ENCODE results near the gene LAP3. TPM values are rescaled to one million over a fixed set of nuclear protein-coding genes. Genes with fewer than 3 reads are reported as not detected.

Gene LAP3
- total RNA-seq, 2 experiments from 2014 or later: 101 to 111 TPM

DNA sequence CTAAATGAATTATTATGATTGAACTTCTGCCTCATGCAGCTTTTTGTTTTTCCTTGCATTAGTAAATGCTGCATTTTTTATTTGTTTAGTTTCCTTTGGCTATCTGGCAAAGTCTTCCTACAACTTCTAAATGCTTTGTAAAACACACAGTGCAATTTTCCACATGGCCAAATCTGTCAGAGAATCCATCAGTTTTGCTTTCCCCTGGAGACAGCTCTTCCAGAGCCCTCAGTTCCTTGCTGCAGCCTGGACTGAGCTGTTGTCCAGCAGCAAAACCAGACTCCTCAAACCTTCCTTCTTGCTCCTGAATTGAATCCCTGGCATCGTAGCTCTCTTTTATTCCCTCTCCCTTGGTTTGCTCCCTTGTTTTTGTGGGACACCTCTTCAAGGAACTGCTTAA, 80.1 kb downstream of the LAP3 start:
- no peak for DNase-seq (ENCODE audit: low spot score)
- no peaks in the 10 kb centered on the region for H3K4me1 ChIP-seq (ENCODE audit: insufficient read depth, low read length, poor library complexity, severe bottlenecking)
- no peak for TF ChIP-seq EZH2phosphoT487 (IDR thresholded peaks at IDR 0.05; ENCODE audit: borderline replicate concordance, low read depth, low read length)
- TF ChIP-seq, protein P1, sequence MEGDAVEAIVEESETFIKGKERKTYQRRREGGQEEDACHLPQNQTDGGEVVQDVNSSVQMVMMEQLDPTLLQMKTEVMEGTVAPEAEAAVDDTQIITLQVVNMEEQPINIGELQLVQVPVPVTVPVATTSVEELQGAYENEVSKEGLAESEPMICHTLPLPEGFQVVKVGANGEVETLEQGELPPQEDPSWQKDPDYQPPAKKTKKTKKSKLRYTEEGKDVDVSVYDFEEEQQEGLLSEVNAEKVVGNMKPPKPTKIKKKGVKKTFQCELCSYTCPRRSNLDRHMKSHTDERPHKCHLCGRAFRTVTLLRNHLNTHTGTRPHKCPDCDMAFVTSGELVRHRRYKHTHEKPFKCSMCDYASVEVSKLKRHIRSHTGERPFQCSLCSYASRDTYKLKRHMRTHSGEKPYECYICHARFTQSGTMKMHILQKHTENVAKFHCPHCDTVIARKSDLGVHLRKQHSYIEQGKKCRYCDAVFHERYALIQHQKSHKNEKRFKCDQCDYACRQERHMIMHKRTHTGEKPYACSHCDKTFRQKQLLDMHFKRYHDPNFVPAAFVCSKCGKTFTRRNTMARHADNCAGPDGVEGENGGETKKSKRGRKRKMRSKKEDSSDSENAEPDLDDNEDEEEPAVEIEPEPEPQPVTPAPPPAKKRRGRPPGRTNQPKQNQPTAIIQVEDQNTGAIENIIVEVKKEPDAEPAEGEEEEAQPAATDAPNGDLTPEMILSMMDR (conservative IDR thresholded peaks at IDR 0.05; ENCODE audit: low read length): no peak
- H4K20me1 ChIP-seq (ENCODE audit: insufficient read depth, low read length): no peaks in the 10 kb centered on the region
- ChIA-PET CTCF (ENCODE audit: unreplicated experiment) (no interaction called here), POLR2A (interaction anchor here (0.6 to 1.6 kb wide), 4 partner anchors 43 to 1071 kb away, joined by 3 read pairs; no protein-coding TSS in a partner anchor)
- H3K4me2 ChIP-seq (ENCODE audit: low read length): no peak overlapping the region
- H2AFZ ChIP-seq (ENCODE audit: low read length): no peak overlapping the region
- intact Hi-C loops (cut with micrococcal nuclease; ENCODE audit: unreplicated experiment): no loop called here
- no peak overlapping the region for H3K27ac ChIP-seq (ENCODE audit: low read depth, low read length, poor library complexity, severe bottlenecking)
- no peak overlapping the region for H3K4me3 ChIP-seq (ENCODE audit: low read depth, low read length, poor library complexity, severe bottlenecking)
- no TSS peak for BruUV-seq (replicated peaks)
- no peaks in the 10 kb centered on the region for H3K36me3 ChIP-seq (ENCODE audit: insufficient read depth, low read length)
- H3K9me3 ChIP-seq (ENCODE audit: low read length): no peaks in the 10 kb centered on the region
- no peaks in the 10 kb centered on the region for H3K9me2 ChIP-seq (ENCODE audit: insufficient read depth, low read length)
- no peaks in the 10 kb centered on the region for H3K79me2 ChIP-seq (ENCODE audit: insufficient read depth, low read depth, low read length)

Other genes starting within 250 kb of the LAP3 start
- 2.9 and 3.9 TPM in 2 replicates for gene QDPR, start 65.1 kb upstream of the LAP3 start, total RNA-seq (2014; rRNA removed; shearing (Covaris generic))
- 2.5 and 2.8 TPM in 2 replicates for gene QDPR, start 65.1 kb upstream of the LAP3 start, total RNA-seq (2022)
- gene CLRN2, start 62.0 kb upstream of the LAP3 start, total RNA-seq (2014; rRNA removed; shearing (Covaris generic)): not detected in 2 replicates
- gene CLRN2, start 62.0 kb upstream of the LAP3 start, total RNA-seq (2022): not detected in 2 replicates
- gene MED28, start 37.4 kb downstream of the LAP3 start, total RNA-seq (2014; rRNA removed; shearing (Covaris generic)): 20.7 and 27.0 TPM in 2 replicates
- 78.2 and 86.2 TPM in 2 replicates for gene MED28, start 37.4 kb downstream of the LAP3 start, total RNA-seq (2022)
- gene FAM184B, start 204.4 kb downstream of the LAP3 start, total RNA-seq (2014; rRNA removed; shearing (Covaris generic)): not detected in 2 replicates
- gene FAM184B, start 204.4 kb downstream of the LAP3 start, total RNA-seq (2022): not detected in 2 replicates
- gene DCAF16, start 233.6 kb downstream of the LAP3 start, total RNA-seq (2014; rRNA removed; shearing (Covaris generic)): 88.7 and 88.8 TPM in 2 replicates
- 115 and 141 TPM in 2 replicates for gene DCAF16, start 233.6 kb downstream of the LAP3 start, total RNA-seq (2022)
- 57.5 and 68.6 TPM in 2 replicates for gene NCAPG, start 233.8 kb downstream of the LAP3 start, total RNA-seq (2014; rRNA removed; shearing (Covaris generic))
- 89.8 and 95.4 TPM in 2 replicates for gene NCAPG, start 233.8 kb downstream of the LAP3 start, total RNA-seq (2022)